Measurements from ENCODE around the gene SLC29A4. TPM values are rescaled to one million over a fixed set of nuclear protein-coding genes. Genes with fewer than 3 reads are reported as not detected.

SLC29A4 gene
- total RNA-seq, 1 experiment from 2014 or later: 1.4 TPM

GRCh38 chr7:5352440-5353010, 69.8 kb downstream of the SLC29A4 start:
- no peak for DNase-seq (ENCODE audit: low read depth)

GRCh38 chr7:5354460-5355232, 71.9 kb downstream of the SLC29A4 start:
- no peak for DNase-seq (ENCODE audit: low read depth)

Other genes starting within 250 kb of the SLC29A4 start
- 7.7 and 9.7 TPM in 2 replicates for gene RBAK, start 237.1 kb upstream of the SLC29A4 start, total RNA-seq (2014; rRNA removed; shearing (Covaris generic))
- gene WIPI2, start 92.7 kb upstream of the SLC29A4 start, total RNA-seq (2014; rRNA removed; shearing (Covaris generic)): 53.7 and 62.7 TPM in 2 replicates
- 18.9 and 22.7 TPM in 2 replicates for gene TNRC18, start 140.9 kb downstream of the SLC29A4 start, total RNA-seq (2014; rRNA removed; shearing (Covaris generic))
- 5.5 and 8.2 TPM in 2 replicates for gene FBXL18, start 230.9 kb downstream of the SLC29A4 start, total RNA-seq (2014; rRNA removed; shearing (Covaris generic))
- gene ACTB, start 247.7 kb downstream of the SLC29A4 start, total RNA-seq (2014; rRNA removed; shearing (Covaris generic)): 5,178 and 5,762 TPM in 2 replicates